ENCODE data around the gene PSMA7.

Gene PSMA7

DNA sequence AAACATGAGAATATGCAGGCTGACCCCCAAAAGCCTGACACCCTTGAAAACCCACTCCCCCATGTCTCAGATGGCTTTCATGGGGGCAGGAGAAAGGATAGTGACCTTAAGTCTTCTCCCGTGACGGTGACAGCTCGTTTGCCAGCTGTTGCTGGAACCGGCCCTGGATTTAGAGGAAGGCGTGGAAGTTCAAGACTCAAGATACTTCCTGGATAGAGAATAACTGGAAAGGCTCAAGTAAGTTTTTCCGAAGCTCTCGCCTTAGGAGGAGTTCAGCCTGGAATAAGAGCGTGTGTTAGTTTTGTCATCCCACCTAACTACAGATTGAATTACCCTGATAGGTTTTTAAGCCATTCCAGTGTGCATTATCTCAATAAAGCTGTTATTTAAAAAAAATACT lies 28.1 kb upstream of the PSMA7 start:
- no peak for DNase-seq

DNA sequence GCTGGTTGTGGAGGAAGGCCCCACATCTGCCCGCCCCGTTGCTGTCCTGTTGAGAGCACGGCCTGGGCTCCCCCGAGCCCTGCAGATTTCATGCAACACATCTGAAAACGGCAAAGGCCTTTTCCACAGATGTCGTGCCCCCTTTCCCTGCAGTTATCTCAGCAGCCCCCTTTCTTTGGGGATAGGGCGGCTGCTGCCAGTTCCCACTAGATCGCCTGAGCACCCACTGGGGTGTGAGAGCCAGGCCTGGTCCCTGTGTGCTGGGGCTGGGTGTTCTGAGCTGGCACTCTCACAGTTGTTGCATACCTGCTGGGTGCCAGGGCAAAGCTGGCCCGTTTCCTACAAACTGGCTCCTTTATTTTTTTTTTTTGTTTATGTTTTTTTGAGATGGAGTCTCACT lies 27.3 kb upstream of the PSMA7 start:
- no peak for DNase-seq

DNA sequence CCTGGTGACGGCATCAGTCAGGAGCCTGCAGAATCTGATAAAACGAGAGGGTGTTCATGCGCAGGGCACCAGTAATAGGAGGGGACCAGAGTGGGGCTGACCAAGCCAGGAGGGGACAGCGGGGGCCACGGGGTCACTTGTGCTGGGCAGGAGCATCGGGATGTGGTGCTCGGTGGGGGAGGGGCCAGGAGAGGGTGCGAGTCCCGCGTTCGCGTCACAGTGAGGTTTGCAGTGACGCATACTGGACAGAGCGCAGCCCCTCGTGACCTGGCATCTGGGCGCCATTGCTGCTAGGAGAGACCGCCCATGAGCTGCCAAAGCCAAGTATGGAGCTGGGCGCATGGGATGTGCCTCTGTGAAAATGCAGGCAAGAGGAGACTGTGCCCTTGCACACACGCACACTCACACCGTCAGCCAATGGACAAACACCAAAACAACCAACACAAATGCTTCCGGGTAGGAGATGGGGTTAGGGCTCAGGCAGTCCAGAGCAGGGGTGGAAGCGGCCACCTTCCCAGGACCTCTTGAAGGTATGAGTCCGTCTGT lies 25.8 kb upstream of the PSMA7 start:
- no peak for DNase-seq

DNA sequence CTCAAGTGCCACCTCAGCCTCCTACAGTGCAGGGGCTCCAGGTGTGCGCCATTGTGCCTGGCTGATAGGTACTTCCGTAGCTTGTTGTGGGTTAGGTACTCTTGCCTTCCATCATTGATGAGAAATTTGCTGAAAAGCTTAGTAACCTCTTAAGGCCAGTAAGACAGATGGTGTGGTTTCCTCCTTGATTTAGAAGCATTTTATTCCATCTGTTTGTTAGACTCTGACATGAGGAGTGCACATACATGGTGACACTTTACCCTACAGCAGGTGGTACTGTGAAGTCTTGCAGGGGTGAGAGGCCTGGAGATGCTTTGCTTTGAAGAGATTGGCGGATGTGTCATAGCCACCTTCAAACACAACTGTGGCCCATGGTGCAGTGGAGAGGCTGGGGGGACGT lies 24.9 kb upstream of the PSMA7 start:
- no peak for DNase-seq

- no peak for DNase-seq
Observed at GRCh38 chr20:62167474-62167873, 24.3 kb upstream of the PSMA7 start.

GRCh38 chr20:62165762-62166399 lies 22.7 kb upstream of the PSMA7 start:
- no peak for DNase-seq

DNA sequence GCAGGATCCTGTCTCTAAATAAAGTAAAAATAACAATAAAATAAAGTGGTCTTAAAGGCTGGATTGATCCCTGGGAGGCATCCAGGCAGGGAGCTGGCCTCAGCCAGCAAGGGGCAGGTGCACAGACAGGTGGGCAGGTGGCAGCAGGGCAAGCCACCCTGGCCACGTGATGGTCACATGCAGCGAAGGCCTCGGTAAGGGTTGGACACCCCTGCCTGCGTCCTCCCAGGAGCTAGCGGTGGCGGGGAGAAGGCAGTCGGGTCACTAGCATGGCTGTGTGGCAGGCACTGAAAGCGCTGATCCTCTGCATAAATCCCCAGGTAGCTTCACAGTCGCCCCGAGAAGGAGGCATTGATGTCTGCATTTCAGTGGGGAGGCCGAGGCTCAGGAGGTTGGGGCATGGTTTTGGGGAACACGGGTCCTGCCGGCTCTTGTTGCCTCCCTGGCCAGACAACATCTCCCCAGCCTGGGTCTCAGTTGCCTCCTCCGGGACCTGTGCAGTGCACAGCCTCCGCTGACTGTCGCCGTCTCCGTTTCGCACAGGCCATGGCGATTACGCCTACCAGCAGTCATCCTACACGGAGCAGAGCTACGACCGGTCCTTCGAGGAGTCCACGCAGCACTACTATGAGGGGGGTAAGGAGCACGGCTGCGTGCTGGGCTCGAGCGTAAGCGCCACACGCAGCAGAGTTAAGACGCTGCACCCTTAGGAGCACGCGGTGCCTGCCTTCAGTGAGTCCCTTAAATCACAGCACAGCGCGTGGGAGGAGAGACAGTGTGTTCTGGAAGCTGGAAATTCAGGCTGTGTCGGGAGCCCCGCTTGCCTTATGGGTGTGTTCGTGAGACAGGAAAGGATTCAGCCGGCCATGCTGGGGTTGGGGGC lies 21.9 kb upstream of the PSMA7 start:
- DNase-seq, result no peak

GRCh38 chr20:62163986-62164762 lies 21.0 kb upstream of the PSMA7 start:
- DNase-seq, result no peak

- no peak for DNase-seq
Observed at GRCh38 chr20:62163485-62163865, 20.3 kb upstream of the PSMA7 start.

DNA sequence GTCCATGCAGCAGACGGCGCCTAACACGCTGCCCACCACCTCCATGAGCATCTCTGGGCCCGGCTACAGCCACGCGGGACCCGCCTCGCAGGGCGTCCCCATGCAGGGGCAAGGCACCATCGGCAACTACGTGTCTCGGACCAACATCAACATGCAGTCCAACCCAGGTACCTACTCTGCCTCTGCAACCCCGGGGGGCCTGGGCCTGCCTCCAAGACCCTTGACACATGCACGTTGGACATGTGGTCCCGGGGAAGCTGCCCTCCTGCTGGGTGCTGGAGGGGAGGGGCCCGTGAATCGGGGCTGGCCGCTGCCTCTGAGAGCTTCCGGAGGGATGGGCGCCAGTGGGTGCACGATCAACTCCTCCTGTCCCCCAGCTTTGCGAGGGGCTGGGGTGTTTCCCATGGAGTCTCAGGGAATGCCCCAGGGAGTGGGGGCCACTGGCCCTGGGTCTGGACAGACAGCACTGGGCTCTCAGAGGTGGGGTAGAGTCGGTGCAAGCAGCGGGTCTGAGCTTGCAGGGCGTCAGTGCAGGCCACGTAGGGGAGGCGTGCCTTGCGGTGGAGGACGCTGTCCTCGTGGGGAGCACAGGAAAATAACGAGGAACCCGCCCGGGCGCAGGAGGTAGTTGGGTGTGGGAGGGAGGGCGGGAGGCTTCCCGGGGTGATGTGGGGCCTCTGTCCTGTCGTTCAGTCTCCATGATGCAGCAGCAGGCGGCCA lies 19.7 kb upstream of the PSMA7 start:
- no peak for DNase-seq

DNA sequence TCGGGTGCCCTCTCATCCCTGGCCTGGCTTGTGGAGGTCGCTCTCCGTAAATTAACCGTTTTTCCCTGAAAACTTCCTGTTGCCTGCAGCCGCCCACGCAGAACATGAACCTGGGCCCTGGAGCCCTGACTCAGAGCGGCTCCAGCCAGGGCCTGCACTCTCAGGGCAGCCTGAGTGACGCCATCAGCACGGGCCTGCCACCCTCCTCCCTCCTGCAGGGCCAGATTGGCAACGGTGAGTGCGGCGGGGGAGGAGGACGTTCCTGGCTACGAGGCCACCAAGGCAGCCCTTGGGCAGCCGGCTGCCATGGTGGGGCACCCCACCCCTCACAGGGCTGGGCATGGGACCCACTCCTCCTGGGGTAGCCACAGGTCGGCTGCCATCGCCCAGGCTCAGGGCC lies 18.2 kb upstream of the PSMA7 start:
- no peak for DNase-seq

GRCh38 chr20:62160876-62161275 lies 17.7 kb upstream of the PSMA7 start:
- no peak for DNase-seq

GRCh38 chr20:62160253-62160652 lies 17.1 kb upstream of the PSMA7 start:
- DNase-seq, result no peak

DNA sequence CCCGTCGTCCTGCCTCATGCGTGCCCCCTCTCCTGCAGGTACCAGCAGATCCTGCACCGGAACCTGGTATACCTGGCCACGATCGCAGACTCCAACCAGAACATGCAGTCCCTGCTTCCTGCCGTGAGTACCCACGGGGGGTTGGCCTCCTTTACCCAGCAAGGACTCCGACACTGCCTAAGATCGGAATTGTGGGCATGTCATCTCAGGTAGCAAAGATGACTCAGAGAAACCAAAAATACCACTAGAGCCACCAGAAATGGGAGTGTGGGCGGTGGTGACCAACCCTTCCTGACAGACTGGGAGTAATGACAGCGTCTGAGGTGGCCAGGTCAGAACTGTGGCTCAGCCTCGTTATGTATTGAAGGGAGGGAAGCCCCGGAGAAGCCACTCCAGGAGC lies 16.6 kb upstream of the PSMA7 start:
- no peak for DNase-seq

- DNase-seq, result no peak
Observed at GRCh38 chr20:62159052-62159451, 15.9 kb upstream of the PSMA7 start.

DNA sequence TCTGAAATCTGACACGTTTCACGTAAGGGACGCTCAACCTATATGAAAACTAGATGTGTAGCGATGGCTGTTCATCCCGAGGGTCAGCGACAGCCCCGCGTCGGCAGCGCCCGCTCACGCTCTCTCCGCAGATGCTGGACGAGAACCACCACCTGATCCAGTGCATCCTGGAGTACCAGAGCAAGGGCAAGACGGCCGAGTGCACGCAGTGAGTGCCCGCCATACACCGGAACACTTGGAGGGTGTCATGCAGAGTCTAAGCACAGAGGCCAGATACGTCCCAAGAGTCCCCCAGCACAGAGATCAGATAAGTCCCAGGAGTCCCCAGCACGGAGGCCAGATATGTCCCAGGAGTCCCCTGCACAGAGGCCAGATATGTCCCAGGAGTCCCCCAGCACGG lies 15.3 kb upstream of the PSMA7 start:
- DNase-seq, result no peak

DNA sequence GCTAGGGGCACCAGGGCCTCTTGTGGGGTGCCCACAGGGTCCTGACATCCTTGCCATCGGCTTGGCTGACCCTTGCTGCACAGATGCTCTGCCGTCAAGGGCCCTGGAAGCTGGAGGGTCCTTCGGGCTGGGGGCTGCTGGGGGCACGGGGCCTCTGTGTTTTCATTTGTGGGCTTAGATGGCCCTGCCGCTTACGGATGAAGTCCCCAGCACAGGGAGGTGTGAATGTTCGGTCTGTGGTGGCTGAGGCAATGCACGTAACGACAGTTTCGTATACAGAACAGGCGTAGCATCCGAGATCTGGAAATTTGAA lies 14.8 kb upstream of the PSMA7 start:
- DNase-seq, result no peak

- DNase-seq, result no peak
Observed at GRCh38 chr20:62157387-62158087, 14.3 kb upstream of the PSMA7 start.

DNA sequence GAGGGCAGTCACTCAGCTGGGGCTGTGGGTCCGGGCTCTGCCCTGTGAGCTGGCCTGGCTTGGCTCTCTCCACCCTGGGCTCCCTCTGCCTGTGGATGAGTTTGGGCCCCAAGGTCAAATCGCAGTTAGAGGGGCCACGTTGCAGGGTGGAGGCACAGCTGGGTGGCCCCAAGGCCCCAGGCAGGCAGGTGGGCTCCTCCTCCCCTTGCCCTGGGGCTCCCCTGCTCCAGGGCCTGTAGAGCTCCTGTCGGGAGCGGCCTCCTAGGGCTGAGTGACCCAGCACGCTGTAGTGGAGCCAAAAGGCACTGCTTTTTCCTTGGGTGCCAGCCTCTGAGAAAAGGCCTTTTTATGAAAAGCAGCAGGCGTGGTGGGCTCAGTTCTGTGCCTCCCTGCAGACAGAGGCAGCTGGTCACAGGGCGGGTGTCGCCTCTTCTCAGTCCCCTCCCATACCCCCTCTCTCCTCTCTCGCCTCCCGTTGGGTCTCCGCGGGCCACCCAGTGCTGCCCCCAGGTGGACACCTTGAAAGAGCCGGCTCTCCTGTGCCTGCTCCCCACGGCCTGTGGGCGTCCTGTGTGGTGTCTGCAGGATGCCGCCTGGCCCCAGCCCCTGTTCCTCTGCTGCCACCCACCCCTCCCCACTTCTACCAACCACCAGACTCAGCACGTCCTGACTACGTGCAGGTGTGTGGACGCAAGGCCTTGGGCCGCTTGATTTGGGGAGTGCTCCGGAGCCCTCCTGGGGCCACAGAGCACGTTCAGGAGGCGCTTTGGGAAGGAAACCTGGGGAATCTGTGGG lies 13.6 kb upstream of the PSMA7 start:
- peak; percentile 75 to 79 for DNase-seq

- no peak for DNase-seq
Observed at GRCh38 chr20:62156254-62156556, 13.0 kb upstream of the PSMA7 start.

- no peak for DNase-seq
Observed at GRCh38 chr20:62155428-62156253, 12.4 kb upstream of the PSMA7 start.

Measured in CD4-positive, alpha-beta T cell treated with Interleukin-4 for 1 hour (primary cell).